GM18951 (cell line): ENCODE data around the gene PACSIN2.
"Not testable (repeated sequence)": the region's sequence is repeated elsewhere in the genome, so short reads cannot be mapped to it uniquely, and the experiment has no call there.

Experiments
- POLR2A ChIP-seq: IDR thresholded peaks from 4 replicates; pipeline ENCODE4 v1.6.1; 2011; ENCODE audit warnings: mild to moderate bottlenecking; ENCODE audit not compliant: insufficient read length, insufficient read depth; ENCODE audit errors: extremely low read depth
- in situ Hi-C: fragments of 300-500 bp; cut with MboI; formaldehyde crosslinking; loops from one replicate; pipeline ENCODE4 v1.12.0; 2022; ENCODE audit warnings: low sequenced_read_pairs, mixed read lengths, inconsistent platforms; ENCODE audit not compliant: unreplicated experiment

The PACSIN2 gene

DNA sequence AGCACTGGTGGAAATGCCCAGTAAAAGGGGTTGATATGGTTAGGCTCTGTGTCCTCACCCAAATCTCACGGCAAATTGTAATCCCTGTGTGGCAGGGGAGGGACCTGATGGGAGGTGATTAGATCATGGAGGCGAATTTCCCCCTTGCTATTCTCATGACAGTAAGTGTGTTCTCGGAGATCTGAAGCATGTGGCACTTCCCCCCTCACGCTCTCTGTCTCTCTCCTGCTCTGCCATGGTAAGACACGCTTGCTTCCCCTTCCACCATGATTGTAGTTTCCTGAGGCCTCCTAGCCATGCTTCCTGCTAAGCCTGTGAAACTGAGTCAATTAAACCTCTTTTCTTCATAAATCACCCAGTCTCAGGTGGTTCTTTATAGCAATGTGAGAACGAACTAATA is 37.4 kb downstream of the PACSIN2 start:
- in situ Hi-C loops, result no loop called here
- TF ChIP-seq POLR2A, result no peak

DNA sequence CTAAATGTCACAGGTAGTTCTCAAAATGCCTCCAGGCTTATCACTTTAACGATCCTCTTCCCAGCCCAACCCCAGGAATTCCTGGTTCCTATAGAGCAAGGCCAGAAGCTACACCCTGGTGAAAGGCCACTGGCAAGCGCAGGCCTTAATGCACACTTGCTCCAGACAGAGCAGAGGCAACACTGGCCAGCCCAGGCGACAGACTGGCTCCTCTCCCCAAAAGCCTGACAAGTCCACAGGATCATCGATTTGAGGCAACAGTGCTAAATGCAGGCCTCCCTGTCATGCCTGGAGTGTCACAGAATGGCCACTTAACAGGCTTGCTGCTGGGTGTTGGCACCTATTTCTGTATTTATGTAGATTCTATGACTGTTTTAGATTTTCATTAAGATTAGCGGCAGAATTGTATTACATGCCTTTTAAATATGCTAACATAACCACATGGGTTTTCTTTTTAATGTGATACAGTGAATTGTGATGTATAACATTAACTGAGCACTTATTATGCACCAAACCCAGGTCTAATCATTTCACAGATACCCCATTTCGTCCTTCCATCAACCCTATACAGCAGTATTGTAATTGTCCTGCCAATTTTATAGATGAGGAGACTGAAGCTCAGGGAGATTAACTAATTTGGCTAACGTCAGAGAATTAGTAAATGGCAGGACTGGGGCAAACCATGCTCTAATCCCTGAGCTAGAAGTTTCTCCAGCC is 38.6 kb downstream of the PACSIN2 start:
- TF ChIP-seq POLR2A, result no peak
- in situ Hi-C loops, result no loop called here

DNA sequence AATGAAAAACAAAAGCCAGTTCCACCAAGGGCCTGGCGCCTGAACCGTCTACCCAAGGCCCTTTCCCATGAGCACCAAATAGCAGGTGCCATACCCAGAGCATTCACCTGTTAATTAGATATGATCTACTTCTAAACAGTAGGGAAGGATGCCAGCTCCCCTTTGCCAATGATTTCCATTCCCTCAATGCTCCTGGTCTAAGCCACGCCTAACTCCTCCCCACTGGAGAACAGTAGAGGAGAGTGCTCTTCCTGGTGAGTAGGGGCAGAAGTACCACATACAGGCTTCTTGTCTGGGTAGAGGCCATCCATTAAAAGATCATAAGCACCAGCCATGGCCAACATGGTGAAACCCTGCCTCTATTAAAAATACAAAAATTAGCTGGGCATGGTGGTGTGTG is 40.7 kb downstream of the PACSIN2 start:
- no peak for TF ChIP-seq POLR2A
- in situ Hi-C loops, result no loop called here

DNA sequence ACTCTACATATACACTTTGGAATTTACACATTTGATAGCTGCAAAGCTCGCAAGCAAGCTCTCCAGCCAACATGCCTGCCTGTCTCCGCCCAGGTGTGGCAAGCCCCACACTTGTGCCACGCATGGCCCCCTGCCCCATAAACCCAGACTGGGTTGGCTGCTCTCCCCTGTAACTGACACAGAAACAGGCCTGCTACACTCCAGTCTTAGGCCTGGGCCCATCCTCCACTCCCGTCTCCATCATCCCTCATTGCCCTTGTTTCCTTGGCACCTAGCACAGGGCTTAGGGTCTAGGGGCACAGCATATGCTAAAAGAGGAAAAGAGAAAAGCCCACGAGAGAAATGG is 41.4 kb downstream of the PACSIN2 start:
- in situ Hi-C loops, result no loop called here
- no peak for TF ChIP-seq POLR2A

DNA sequence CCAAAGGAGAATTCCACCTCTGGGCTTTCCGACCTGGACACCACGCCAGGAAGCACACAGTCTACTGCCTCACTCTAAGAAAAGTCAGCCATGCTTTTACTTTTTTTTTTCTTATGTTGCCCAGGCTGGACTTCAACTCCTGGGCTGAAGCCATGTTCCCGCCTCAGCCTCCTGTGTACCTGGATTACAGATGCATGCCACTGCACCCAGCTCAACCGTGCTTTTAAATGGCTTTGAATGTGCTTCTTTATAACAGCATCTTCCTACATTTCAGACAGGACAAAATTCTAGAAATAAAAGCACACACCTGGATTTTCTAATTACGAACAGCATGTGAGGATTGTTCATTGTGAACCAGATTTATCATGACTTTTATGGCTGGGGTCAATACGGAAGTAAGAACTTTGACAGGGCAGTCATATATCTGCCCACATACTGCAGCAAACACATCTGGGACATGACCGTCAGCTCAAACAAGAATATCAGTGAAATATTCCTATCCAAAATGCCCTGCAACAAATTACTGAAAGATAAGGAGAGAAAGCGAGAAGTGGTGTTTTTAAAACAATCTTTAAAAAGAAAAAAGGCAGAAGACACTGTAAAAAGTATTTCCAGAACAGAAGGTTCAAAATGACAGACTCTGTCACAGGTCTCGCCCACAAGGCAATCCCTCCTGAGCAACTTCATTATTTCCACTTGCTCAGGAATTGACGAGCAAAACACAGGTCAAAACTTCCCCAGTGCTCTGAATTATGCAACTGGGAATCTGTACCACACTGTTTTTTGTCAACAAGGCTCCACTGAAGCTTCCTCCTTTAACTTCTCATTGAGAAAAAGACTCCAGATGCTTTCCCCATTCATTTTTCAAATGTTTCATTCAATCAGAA is 42.1 kb downstream of the PACSIN2 start:
- in situ Hi-C loops, result no loop called here
- no peak for TF ChIP-seq POLR2A

DNA sequence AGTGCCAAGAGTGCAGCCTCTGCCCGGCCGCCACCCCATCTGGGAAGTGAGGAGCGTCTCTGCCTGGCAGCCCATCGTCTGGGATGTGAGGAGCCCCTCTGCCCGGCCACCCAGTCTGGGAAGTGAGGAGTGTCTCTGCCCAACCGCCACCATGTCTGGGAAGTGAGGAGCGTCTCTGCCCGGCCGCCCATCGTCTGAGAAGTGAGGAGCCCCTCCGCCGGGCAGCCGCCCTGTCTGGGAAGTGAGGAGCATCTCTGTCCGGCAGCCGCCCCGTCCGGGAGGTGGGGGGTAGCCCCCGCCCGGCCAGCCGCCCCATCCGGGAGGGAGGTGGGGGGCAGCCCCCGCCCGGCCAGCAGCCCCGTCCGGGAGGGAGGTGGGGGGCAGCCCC is 43.5 kb downstream of the PACSIN2 start:
- in situ Hi-C loops, result not testable (repeated sequence)

DNA sequence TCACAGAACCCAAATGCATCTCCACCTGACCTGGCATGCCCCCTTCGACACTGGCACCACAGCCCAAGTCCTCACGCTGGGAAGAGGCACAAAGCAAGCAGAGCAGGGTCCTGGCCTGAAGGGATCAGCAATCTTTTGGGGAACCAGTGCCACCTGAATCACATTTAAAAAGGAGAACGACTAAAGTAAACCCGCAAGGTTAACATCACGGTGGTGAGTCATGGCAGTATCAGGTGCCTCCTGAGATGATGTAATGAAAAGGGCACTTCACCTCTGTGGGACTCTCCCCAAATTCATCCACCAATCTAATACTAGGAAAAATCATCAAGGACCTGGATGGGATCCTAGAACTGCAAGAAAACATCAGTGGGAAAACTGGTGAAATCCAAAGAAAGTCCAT is 44.9 kb downstream of the PACSIN2 start:
- in situ Hi-C loops, result no loop called here
- no peak for TF ChIP-seq POLR2A

DNA sequence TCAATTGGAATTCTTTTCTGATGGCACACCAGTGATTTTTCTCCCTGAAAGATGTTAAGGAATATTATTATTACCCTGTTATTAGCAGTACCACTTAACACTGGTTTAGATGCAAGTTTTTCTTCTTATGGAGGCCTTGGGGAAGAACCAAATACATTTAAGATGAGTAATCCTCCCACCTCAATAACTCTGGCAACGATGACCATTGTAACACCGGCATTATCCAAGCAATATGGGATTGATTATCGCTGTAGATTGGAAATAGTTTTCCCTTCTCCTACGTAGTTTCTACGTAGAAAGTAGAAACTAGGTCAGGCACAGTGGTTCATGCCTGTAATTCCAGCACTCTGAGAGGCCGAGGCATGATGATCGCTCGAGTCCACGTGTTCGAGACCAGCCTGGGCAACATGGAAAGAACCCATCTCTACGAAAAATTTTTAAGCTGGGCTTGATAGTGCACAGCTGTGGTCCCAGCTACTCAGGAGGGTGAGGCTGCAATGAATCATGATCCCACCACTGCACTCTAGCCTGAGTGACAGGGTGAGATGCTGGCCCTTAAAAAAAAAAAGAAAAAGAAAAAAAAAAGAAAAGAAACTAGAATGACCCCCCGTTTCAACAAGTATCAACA is 45.5 kb downstream of the PACSIN2 start:
- in situ Hi-C loops, result no loop called here
- no peak for TF ChIP-seq POLR2A

DNA sequence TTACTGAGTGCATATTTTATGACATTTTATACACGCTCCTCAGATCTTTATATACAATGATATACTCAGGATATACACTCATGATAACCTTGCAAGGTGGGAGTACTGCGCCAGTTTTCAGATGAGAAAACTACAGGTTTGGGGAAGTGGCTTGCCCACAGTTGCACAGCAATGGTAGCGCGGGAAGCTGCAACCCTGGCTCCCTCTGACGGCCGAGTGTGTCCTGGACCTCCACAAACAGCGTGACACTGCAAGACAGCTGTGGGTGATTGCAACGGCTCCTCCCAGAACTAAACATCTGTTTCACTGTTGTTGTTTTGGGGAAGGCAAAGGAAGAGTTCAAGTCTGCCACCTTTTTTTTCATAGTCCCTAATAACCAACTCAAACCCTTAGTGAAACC is 47.0 kb downstream of the PACSIN2 start:
- in situ Hi-C loops, result no loop called here
- no peak for TF ChIP-seq POLR2A

DNA sequence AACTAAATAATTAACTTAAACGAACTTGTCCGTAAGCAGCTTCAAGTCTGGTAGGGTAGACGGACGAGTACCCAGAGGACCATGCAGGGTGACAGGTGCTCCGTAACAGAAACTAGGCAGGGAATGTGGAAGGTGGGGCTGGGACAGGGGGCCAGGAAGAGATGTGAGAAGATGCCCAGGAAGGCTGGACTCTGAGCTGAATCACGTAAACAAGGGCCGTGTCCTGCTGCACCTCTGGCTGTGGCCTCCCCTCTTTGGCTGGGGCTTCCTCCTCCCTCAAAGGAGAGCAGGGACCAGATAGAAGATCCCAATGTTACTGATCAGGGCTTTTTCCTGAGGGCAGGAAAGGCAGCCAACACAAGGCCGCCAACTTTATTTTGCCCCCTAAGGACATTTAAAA is 47.9 kb downstream of the PACSIN2 start:
- in situ Hi-C loops, result no loop called here
- TF ChIP-seq POLR2A, result no peak

DNA sequence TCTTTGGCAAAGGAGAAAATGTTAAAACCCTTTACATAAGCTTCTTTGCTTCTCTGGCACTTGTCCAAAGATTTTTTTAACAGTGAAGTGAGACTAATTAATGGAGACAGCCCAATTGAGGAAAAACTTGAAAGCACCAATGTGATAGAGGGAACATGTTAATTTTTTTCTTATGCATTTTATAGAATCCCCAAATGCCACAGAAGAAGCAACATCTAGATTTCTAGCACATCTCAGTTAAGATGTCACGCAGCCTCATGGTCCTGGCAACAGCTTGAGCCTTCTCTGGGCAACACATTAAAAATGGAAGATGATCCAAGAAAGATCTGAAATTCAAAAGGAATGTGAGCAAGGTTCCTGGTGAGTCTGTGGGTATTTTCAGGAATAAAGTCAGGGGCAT is 48.5 kb downstream of the PACSIN2 start:
- no peak for TF ChIP-seq POLR2A
- in situ Hi-C loops, result no loop called here

DNA sequence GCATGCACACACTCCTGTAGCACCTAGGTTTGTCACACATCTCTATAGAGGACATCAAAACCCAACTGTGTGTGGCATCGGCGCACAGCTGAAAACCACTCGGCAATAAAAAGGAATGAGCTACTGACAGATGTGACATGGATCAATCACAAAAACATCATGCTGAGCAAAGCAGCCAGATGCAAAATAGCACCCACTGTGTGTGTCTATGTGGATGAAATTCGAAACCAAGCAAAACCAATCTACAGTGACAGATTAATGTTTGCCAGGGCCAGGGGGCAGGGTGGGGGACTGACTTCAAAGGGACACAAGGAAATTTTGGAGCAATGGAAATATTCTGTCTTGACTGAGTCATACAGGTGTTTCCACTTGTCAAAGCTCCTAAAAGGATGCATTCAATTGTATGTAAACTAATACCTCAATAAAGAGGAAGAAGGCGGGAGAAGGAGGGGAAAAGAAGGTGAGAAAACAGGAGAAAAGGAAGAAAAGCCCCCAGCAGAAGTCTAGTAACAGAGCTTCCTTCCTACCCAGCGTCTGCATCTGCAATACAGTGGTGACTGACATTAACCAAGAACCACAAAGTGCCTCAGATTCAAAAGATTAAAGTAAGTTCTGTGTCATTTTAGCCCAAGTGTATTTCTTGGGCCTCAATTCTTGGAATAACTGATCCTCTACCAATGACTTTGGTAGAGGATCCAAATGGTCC is 49.8 kb downstream of the PACSIN2 start:
- no peak for TF ChIP-seq POLR2A
- in situ Hi-C loops, result no loop called here

DNA sequence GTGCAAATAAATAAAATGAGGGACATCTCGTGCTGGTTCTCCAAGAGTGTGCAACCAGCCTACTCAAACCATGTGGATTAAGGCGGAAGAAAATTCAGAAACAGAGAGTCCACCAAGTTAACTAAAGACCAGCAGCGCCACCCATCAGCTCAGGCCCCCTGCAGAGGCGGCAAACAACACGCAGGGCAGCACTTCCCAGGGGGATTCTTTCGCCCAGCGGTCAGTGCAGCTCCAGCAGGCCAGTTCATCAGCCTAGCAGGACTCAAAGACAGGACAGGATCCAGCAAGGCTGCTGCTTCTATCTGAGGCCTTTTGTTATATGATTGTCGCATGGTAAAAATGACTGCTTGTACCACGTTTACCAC is 51.7 kb downstream of the PACSIN2 start:
- in situ Hi-C loops, result no loop called here
- TF ChIP-seq POLR2A, result no peak
